ENCODE results near the gene TRAF3IP3.
"Not testable (repeated sequence)": the region's sequence is repeated elsewhere in the genome, so short reads cannot be mapped to it uniquely, and the experiment has no call there.

TRAF3IP3 gene

GRCh38 chr1:209769971-209770370 is 14.1 kb downstream of the TRAF3IP3 start:
- DNase-seq, result no peak

- DNase-seq, result no peak
Measured at GRCh38 chr1:209770636-209771415, 15.0 kb downstream of the TRAF3IP3 start.

GRCh38 chr1:209772126-209772525 is 16.3 kb downstream of the TRAF3IP3 start:
- DNase-seq, result no peak

GRCh38 chr1:209774592-209774991 is 18.7 kb downstream of the TRAF3IP3 start:
- no peak for DNase-seq

DNA sequence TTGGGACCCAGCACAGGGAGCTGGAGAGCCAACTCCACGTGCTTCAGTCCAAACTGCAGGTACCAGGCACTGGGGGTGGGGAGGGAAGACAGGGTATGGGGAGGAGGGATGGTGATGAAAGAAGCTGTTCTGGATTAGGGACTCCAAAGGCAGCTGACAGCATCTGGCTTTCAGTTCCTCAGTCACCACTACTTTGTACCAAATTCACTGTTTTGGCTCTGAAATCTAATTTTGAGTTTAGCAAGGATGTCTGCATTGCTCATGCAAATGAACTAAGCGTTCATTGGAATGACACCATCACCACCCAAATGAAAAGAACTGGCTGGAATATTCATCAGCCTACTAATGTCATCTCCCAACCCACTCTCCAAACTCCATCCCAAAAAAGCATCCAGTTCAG is 19.8 kb downstream of the TRAF3IP3 start:
- no peak for DNase-seq

GRCh38 chr1:209777587-209777986 is 21.7 kb downstream of the TRAF3IP3 start:
- DNase-seq, result no peak

GRCh38 chr1:209778102-209778501 is 22.2 kb downstream of the TRAF3IP3 start:
- DNase-seq, result no peak

DNA sequence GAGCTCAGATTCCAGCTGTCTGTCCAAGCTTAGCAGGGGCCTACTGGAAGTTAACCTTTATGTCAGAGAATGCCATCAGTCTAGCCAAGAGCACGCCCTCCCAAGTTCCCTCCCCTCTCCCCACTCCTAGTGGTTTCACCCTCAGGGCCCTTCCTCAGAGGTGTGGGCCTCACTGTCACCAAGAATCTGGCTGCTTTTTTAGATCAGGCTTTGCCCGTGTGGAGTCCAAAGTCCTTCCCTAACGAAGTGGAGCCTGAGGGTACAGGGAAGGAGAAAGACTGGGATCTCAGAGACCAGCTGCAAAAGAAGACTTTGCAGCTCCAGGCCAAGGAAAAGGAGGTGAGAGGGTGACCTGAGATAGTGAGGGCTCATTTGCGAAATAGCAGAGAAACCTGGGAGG is 24.4 kb downstream of the TRAF3IP3 start:
- no peak for DNase-seq

GRCh38 chr1:209783386-209783785 is 27.5 kb downstream of the TRAF3IP3 start:
- no peak for DNase-seq

- DNase-seq, result peak; percentile 99
Measured at GRCh38 chr1:209784265-209785169, 28.7 kb downstream of the TRAF3IP3 start, which contains the start of gene C1orf74. Gene C1orf74 (minus strand): TSS chr1:209784559. CDS start chr1:209783634, 925 bp downstream.

DNA sequence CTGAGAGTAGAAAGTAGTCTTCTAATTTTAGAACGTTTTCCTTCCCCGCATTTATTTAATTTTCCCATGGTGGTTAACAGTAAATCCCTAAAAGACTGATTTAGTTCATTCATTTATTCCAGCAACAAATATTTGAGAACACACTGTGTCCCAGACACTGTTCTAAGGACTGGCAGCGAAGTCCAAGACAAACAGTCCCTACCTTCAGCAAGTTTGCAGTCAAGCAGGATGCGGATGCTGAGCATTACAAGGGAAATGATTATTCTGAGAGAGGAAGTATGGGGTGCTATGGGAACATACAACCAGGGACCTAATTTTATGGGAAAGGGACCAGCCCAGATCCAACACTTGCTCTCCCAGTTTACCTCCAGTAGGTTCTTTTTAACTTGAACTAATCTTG is 29.7 kb downstream of the TRAF3IP3 start:
- DNase-seq, result no peak

- DNase-seq, result no peak
Measured at GRCh38 chr1:209786146-209786545, 30.3 kb downstream of the TRAF3IP3 start.

DNA sequence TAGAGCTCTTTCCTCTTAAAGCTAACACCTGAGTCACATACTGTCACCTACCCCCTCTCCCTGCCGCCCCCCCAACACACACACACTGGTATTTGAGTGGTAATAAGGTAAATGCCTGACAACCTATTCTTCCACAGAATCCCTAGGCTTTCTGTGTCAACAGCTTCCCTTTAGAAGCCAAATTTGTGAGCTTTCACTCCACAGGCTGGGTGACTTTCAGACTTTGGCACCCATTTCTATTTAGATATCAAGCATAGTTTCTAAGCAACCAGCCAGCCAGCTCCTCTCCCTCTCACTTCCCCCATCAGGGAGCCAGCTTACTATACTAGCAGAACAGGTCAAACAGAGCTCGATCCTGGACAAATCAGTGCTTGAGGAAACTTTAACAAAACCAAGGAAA is 31.7 kb downstream of the TRAF3IP3 start:
- DNase-seq, result no peak

DNA sequence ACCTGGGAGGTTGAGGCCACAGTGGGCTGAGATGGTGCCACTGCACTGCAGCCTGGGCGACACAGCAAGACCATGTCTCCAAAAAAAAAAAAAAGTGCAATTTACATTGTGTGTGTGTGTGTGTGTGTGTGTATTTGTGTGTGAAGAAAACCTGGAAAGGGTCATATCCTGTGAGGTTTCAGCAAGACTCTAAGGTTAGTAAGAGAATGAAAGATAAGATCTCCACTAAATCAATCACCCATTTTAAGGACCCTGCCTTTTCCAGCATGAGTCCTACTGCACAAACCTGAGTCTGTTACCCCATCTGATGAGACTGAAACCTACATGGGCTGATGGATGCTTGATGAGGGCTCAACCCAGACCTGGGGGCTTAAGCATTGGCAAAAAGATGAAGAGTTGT is 33.4 kb downstream of the TRAF3IP3 start:
- no peak for DNase-seq

- DNase-seq, result no peak
Measured at GRCh38 chr1:209790286-209791193, 34.7 kb downstream of the TRAF3IP3 start.

- no peak for DNase-seq
Measured at GRCh38 chr1:209791920-209792319, 36.1 kb downstream of the TRAF3IP3 start.

DNA sequence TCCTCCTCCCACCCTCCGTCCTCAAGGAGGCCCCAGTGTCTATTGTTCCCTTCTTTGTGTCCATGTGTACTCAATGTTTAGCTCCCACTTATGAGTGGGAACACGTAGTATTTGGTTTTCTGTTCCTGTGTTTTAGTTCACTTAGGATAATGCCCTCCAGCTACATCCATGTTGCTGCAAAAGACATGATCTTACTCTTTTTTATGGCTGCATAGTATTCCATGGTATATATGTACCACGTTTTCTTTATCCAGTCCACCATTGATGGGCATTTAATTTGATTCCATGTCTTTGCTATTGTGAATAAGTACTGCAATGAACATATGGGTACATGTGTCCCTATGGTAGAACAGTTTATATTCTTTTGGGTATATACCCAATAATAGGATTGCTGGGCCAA is 37.9 kb downstream of the TRAF3IP3 start:
- DNase-seq, result not testable (repeated sequence)

DNA sequence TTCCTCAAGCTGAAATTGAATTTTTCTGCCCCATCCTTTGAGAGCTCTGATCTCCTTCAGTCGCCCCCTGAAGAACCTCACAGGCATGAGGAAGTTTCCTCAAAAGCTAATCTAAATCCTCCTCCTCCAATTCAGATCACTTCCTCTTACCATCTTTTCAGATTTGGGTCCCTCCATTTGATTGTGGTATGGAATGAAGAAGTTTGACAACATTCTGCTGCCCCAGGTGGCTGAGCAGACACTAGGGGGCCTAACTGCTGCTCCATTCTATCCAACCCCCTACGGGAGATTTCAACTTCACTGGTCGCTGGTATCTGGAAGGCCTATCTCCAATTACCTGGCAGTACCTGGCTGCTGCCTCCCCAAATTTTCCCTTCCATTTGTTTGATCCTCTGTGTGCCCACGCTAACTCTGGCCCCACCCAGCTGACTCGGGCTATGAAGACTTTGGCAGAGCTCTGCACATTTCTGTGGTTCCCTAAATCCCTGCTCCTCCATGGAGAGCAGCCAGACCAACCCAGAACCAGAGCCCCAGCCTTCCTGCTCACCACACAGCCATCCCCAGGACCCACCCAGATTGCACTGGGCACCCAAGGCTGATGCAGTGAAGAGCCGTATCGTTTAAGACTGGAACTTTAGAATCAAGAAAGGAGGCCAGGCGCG is 42.3 kb downstream of the TRAF3IP3 start:
- no peak for DNase-seq

- DNase-seq, result no peak
Measured at GRCh38 chr1:209800984-209801834, 45.4 kb downstream of the TRAF3IP3 start.

- DNase-seq, result no peak
Measured at GRCh38 chr1:209802117-209802779, 46.4 kb downstream of the TRAF3IP3 start.

DNA sequence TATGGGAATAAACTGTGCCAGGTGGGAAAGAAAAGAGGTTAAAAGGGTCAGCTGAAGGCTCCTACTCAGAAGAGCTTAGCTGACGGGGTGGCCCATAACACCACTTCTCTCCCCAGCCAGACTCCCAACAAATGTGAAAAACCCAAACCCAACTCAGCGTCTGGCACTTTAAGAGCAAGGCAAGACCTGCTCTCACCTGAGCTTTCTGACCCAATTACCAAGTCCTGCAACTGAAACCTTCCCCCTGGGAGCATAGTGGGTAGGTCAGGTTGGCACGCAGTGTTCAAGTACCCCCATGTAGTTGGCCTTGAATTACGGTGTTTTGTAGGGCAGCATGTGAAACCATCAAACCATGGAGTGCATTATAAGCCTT is 46.9 kb downstream of the TRAF3IP3 start:
- DNase-seq, result no peak

Measured in stimulated activated CD4-positive, alpha-beta T cell treated with anti-CD3 and anti-CD28 coated beads, Interleukin-1b, Interleukin-23, amount 100 ng/mL, for 48 hours (primary cell).